Upper lobe of left lung (tissue), 4 donors: Measurements from ENCODE around the gene RNF213.

Experiments used
- EP300 ChIP-seq, 4 donors: sonication (generic); formaldehyde crosslinking; IDR thresholded peaks; one replicate each; pipeline ENCODE4 v1.5.1; 2017; ENCODE audit warnings: antibody characterized with exemption in 4 of 4, control low read depth in 2 of 4
- POLR2A ChIP-seq, 4 donors: fragments of 450-650 bp; IDR thresholded peaks; one replicate each; pipeline ENCODE4 v1.5.1; 2016 to 2017; ENCODE audit warnings: antibody characterized with exemption in 4 of 4, mild to moderate bottlenecking in 2 of 4
- POLR2AphosphoS5 ChIP-seq, 2 donors: sonication (generic); formaldehyde crosslinking; IDR thresholded peaks; one replicate each; pipeline ENCODE4 v1.5.1; 2017; ENCODE audit warnings: antibody characterized with exemption in 2 of 2
- TF ChIP-seq, protein P1 (sequence below), 6 experiments: fragments of 450-650 bp in 4 of 6; fragments of 200-600 bp in 2 of 6; sonication (generic) in 2 of 6; IDR thresholded peaks; one replicate each; pipeline ENCODE4 v1.5.1; 2016 to 2019; ENCODE audit warnings: antibody characterized with exemption in 6 of 6

GRCh38 chr17:80397034-80397387, 136.4 kb downstream of the RNF213 start:
- TF ChIP-seq, protein P1, sequence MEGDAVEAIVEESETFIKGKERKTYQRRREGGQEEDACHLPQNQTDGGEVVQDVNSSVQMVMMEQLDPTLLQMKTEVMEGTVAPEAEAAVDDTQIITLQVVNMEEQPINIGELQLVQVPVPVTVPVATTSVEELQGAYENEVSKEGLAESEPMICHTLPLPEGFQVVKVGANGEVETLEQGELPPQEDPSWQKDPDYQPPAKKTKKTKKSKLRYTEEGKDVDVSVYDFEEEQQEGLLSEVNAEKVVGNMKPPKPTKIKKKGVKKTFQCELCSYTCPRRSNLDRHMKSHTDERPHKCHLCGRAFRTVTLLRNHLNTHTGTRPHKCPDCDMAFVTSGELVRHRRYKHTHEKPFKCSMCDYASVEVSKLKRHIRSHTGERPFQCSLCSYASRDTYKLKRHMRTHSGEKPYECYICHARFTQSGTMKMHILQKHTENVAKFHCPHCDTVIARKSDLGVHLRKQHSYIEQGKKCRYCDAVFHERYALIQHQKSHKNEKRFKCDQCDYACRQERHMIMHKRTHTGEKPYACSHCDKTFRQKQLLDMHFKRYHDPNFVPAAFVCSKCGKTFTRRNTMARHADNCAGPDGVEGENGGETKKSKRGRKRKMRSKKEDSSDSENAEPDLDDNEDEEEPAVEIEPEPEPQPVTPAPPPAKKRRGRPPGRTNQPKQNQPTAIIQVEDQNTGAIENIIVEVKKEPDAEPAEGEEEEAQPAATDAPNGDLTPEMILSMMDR (IDR thresholded peaks at IDR 0.05): no peak
- TF ChIP-seq POLR2A (IDR thresholded peaks at IDR 0.05) (no peak), POLR2AphosphoS5 (IDR thresholded peaks at IDR 0.05) (no peak), EP300 (IDR thresholded peaks at IDR 0.05) (no peak)
